IMR-90 (cell line): Measurements from ENCODE around the gene MARCHF3. TPM values are rescaled to one million over a fixed set of nuclear protein-coding genes. Genes with fewer than 3 reads are reported as not detected.

ENCODE experiments used
- ATAC-seq: fragments of 200-7000 bp; cut with Tn5 transposase; 2 replicates; pipeline ENCODE4 v1.9.1; 2020; ENCODE audit warnings: low read depth, mild to moderate bottlenecking, moderate library complexity
- BruUV-seq: library from RNA; stranded (reverse); fragments of 400-500 nt; replicated peaks from 2 replicates; lab custom pipeline; 2021; lab: Mats Ljungman, UMichigan
- CTCF ChIA-PET: fragments of 300-600 bp; formaldehyde crosslinking; extraction: SDS; loops from one replicate; lab custom pipeline; 2021; ENCODE audit warnings: antibody characterized with exemption; lab: Yijun Ruan, JAX
- POLR2A ChIA-PET: fragments of 300-600 bp; sonication (Branson Sonifier 250); formaldehyde crosslinking; loops from one replicate; lab custom pipeline; 2022; ENCODE audit warnings: antibody characterized with exemption; ENCODE audit not compliant: unreplicated experiment; lab: Charles Lee
- DNase-seq: peaks from one replicate; pipeline ENCODE4 v3.0.0; 2013
- H2AFZ ChIP-seq: replicated peaks from 2 replicates; pipeline ENCODE3; 2013; ENCODE audit warnings: low read length, mild to moderate bottlenecking; ENCODE audit not compliant: poor library complexity
- H2AK5ac ChIP-seq: 2 replicates; pipeline ENCODE4 v1.6.1; 2013; ENCODE audit warnings: low read depth, low read length, inconsistent platforms
- H2AK9ac ChIP-seq: replicated peaks from 2 replicates; pipeline ENCODE3; 2013; ENCODE audit warnings: mild to moderate bottlenecking, low read depth, low read length, moderate library complexity; ENCODE audit not compliant: poor library complexity
- H2BK120ac ChIP-seq: 2 replicates; pipeline ENCODE4 v1.6.1; 2013; ENCODE audit warnings: low read depth, low read length, inconsistent platforms
- H2BK15ac ChIP-seq: 3 replicates; pipeline ENCODE4 v1.6.1; 2013; ENCODE audit warnings: low read depth, low read length, inconsistent platforms
- H2BK20ac ChIP-seq: 2 replicates; pipeline ENCODE4 v1.6.1; 2013; ENCODE audit warnings: low read depth, mild to moderate bottlenecking, inconsistent platforms, low read length, moderate library complexity
- H2BK5ac ChIP-seq: 2 replicates; pipeline ENCODE4 v1.6.1; 2013; ENCODE audit warnings: mild to moderate bottlenecking, low read depth, low read length, inconsistent platforms; ENCODE audit not compliant: poor library complexity, severe bottlenecking
- H3K14ac ChIP-seq: replicated peaks from 2 replicates; pipeline ENCODE4 v1.6.1; 2013; ENCODE audit warnings: low read depth, low read length, inconsistent platforms
- H3K18ac ChIP-seq: 2 replicates; pipeline ENCODE4 v1.6.1; 2013; ENCODE audit warnings: low read depth, low read length, control low read depth
- H3K23ac ChIP-seq: 2 replicates; pipeline ENCODE4 v1.6.1; 2013; ENCODE audit warnings: low read depth, low read length, inconsistent platforms
- H3K27ac ChIP-seq: 2 replicates; pipeline ENCODE4 v1.5.1; 2013; ENCODE audit warnings: mild to moderate bottlenecking, control low read depth, low read length; ENCODE audit not compliant: insufficient read depth
- H3K27me3 ChIP-seq: 2 replicates; pipeline ENCODE4 v1.6.1; 2013; ENCODE audit warnings: low read length; ENCODE audit not compliant: control insufficient read depth, insufficient read depth
- H3K36me3 ChIP-seq: 2 replicates; pipeline ENCODE4 v1.6.1; 2013; ENCODE audit warnings: low read length, mixed read lengths; ENCODE audit not compliant: control insufficient read depth, insufficient read depth
- H3K4ac ChIP-seq: 2 replicates; pipeline ENCODE4 v1.6.1; 2013; ENCODE audit warnings: low read depth, low read length, inconsistent platforms
- H3K4me1 ChIP-seq: 2 replicates; pipeline ENCODE4 v1.6.1; 2013; ENCODE audit warnings: low read length, mixed read lengths; ENCODE audit not compliant: control insufficient read depth, insufficient read depth
- H3K4me2 ChIP-seq: 2 replicates; pipeline ENCODE4 v1.6.1; 2013; ENCODE audit warnings: low read depth, mild to moderate bottlenecking, control low read depth, low read length, moderate library complexity
- H3K4me3 ChIP-seq: 2 replicates; pipeline ENCODE4 v1.5.1; 2013; ENCODE audit warnings: low read depth, mild to moderate bottlenecking, control low read depth, low read length, moderate library complexity; ENCODE audit not compliant: insufficient read depth
- H3K56ac ChIP-seq: 2 replicates; pipeline ENCODE4 v1.6.1; 2013; ENCODE audit warnings: low read length, inconsistent platforms; ENCODE audit not compliant: insufficient read depth; ENCODE audit errors: extremely low read depth
- H3K79me1 ChIP-seq, 2 experiments: 2 replicates each; pipeline ENCODE4 v1.6.1; 2013; ENCODE audit warnings: low read length in 2 of 2, inconsistent platforms in 1 of 2, low read depth in 1 of 2
- H3K9ac ChIP-seq: 2 replicates; pipeline ENCODE4 v1.6.1; 2013; ENCODE audit warnings: low read depth, low read length, control low read depth
- H3K9me1 ChIP-seq: 2 replicates; pipeline ENCODE4 v1.6.1; 2013; ENCODE audit warnings: low read length, inconsistent platforms; ENCODE audit not compliant: insufficient read depth
- H3K9me3 ChIP-seq: 2 replicates; pipeline ENCODE4 v1.6.1; 2013; ENCODE audit warnings: low read length; ENCODE audit not compliant: control insufficient read depth, insufficient read depth
- H4K20me1 ChIP-seq: 2 replicates; pipeline ENCODE4 v1.6.1; 2013; ENCODE audit warnings: low read length, inconsistent platforms; ENCODE audit not compliant: insufficient read depth
- H4K5ac ChIP-seq: 2 replicates; pipeline ENCODE4 v1.6.1; 2013; ENCODE audit warnings: mild to moderate bottlenecking, low read depth, low read length, control low read depth
- H4K8ac ChIP-seq, 2 experiments: 2 replicates each; pipeline ENCODE4 v1.6.1; 2013; ENCODE audit warnings: low read depth in 2 of 2, low read length in 2 of 2, control low read depth in 1 of 2, inconsistent platforms in 1 of 2
- H4K91ac ChIP-seq: 2 replicates; pipeline ENCODE4 v1.6.1; 2013; ENCODE audit warnings: low read depth, low read length, inconsistent platforms; ENCODE audit not compliant: insufficient read depth
- CEBPB ChIP-seq: IDR thresholded peaks from 2 replicates; pipeline ENCODE4 v1.6.1; 2012; ENCODE audit warnings: low read depth, low read length, improper control_type of control experiment
- ELK1 ChIP-seq: fragments of 150-350 bp; IDR thresholded peaks from 2 replicates; pipeline ENCODE4 v1.6.1; 2016; ENCODE audit warnings: low read depth, mild to moderate bottlenecking, low read length, moderate library complexity, borderline replicate concordance
- POLR2A ChIP-seq: IDR thresholded peaks from 2 replicates; pipeline ENCODE4 v1.6.1; 2012; ENCODE audit warnings: mild to moderate bottlenecking, low read depth, low read length
- WGBS, 2 experiments: methylation state at CpG; one replicate each; pipeline versions ENCODE4 v1.1.5 to v1.1.7; 2013; ENCODE audit warnings: missing lambda C conversion rate in 2 of 2; ENCODE audit not compliant: insufficient read length in 1 of 2; ENCODE audit errors: extremely low coverage in 2 of 2; 5-methylcytosine and 5-hydroxymethylcytosine counted together
- dilution Hi-C: fragments of 300-500 bp; cut with HindIII; formaldehyde crosslinking; loops from one replicate; pipeline ENCODE4 v1.14.3; 2018; ENCODE audit warnings: low sequenced_read_pairs; ENCODE audit not compliant: unreplicated experiment
- in situ Hi-C: fragments of 300-500 bp; cut with MboI; formaldehyde crosslinking; loops from 3 replicates; pipeline ENCODE4 v1.14.3; 2019; ENCODE audit warnings: low sequenced_read_pairs, inconsistent platforms, mixed read lengths
- intact Hi-C: fragments of 100-400 bp; cut with micrococcal nuclease; formaldehyde crosslinking; loops from 2 replicates; pipeline ENCODE4 v1.10.0; 2022
- polyA plus RNA-seq, 3 experiments: library from polyadenylated mRNA; depleted of rRNA; stranded (reverse); fragments of >200 nt; gene quantifications; 2 replicates each; pipeline ENCODE4 v1.2.3, GENCODE V29; 2012; ENCODE audit warnings: low replicate concordance in 1 of 3
- total RNA-seq: library from RNA; depleted of rRNA; stranded (reverse); fragments of >200 nt; gene quantifications from 2 replicates; pipeline ENCODE4 v1.2.3, GENCODE V29; 2012

Gene MARCHF3
- total and polyA plus RNA-seq, 2 of the 4 experiments (the other 2 are of a cell fraction) = 11.2 to 18.8 TPM

GRCh38 chr5:126937771-126938170 lies 92.6 kb downstream of the MARCHF3 start:
- no TSS peak for BruUV-seq

More at GRCh38 chr5:126937771-126938170, 92.6 kb downstream of the MARCHF3 start:
- H3K79me1 ChIP-seq = peaks cover 8 to 16% of the 10 kb centered on the region in 2 experiments; a peak in 3 of 4 replicates
- ChIA-PET CTCF (interaction anchor here (0.6 kb wide), 2 partner anchors 40 to 1500 kb away, joined by 3 to 6 read pairs; no protein-coding TSS in a partner anchor), POLR2A (no interaction called here)
- ATAC-seq (no peak; the same call in 1 of the 2 replicates), DNase-seq (peak; percentile 44)
- H2AK9ac ChIP-seq = no peak overlapping the region
- H3K36me3 ChIP-seq = no peaks in the 10 kb centered on the region
- H4K5ac ChIP-seq = no peak overlapping the region
- H3K4me1 ChIP-seq = peaks cover 5% of the 10 kb centered on the region
- no peak overlapping the region for H3K4ac ChIP-seq
- H3K9ac ChIP-seq = no peak overlapping the region
- no peaks in the 10 kb centered on the region for H3K27me3 ChIP-seq
- no peak overlapping the region for H3K4me3 ChIP-seq
- peak; percentile 16; the same call in 1 of the 2 replicates for TF ChIP-seq CEBPB
- no peak for TF ChIP-seq POLR2A
- TF ChIP-seq ELK1 = no peak
- H3K23ac ChIP-seq = no peak overlapping the region
- no CpG with 5 or more reads among the region's 2 CpGs for WGBS, 2 experiments
- no peak overlapping the region for H2BK20ac ChIP-seq
- H4K20me1 ChIP-seq = no peaks in the 10 kb centered on the region
- in situ Hi-C loops = no loop called here
- H4K8ac ChIP-seq = no peak overlapping the region
- dilution Hi-C loops = no loop called here
- H2BK5ac ChIP-seq = no peak overlapping the region
- H2AK5ac ChIP-seq = no peak overlapping the region
- H3K9me3 ChIP-seq = no peaks in the 10 kb centered on the region
- H3K14ac ChIP-seq = no peak overlapping the region
- H4K91ac ChIP-seq = no peak overlapping the region
- H3K27ac ChIP-seq = no peak overlapping the region
- no peak overlapping the region for H2BK120ac ChIP-seq
- no peak overlapping the region for H3K18ac ChIP-seq
- intact Hi-C loops = no loop called here
- no peak overlapping the region; the same call in 2 of the 3 replicates for H2BK15ac ChIP-seq
- no peak overlapping the region for H3K4me2 ChIP-seq
- no peak overlapping the region for H2AFZ ChIP-seq
- no peaks in the 10 kb centered on the region for H3K9me1 ChIP-seq
- H3K56ac ChIP-seq = no peak overlapping the region
